Muscle layer of colon (tissue), 2 donors: ENCODE measurements around the gene ADH7.

Experiments used
- H3K27ac ChIP-seq: one replicate; pipeline ENCODE4 v1.7.0; 2013; ENCODE audit warnings: low read depth, mild to moderate bottlenecking, low read length, moderate library complexity
- H3K27me3 ChIP-seq, 2 donors: one replicate each; pipeline ENCODE4 v1.7.0; 2013; ENCODE audit warnings: low read length in 2 of 2, mild to moderate bottlenecking in 2 of 2; ENCODE audit not compliant: insufficient read depth in 2 of 2, control insufficient read depth in 1 of 2
- H3K36me3 ChIP-seq: one replicate; pipeline ENCODE4 v1.7.0; 2013; ENCODE audit warnings: mild to moderate bottlenecking, low read length; ENCODE audit not compliant: insufficient read depth
- H3K4me1 ChIP-seq: one replicate; pipeline ENCODE4 v1.7.0; 2013; ENCODE audit warnings: mild to moderate bottlenecking, low read length; ENCODE audit not compliant: insufficient read depth
- H3K4me3 ChIP-seq, 2 donors: one replicate each; pipeline ENCODE4 v1.7.0; 2013; ENCODE audit warnings: low read length in 2 of 2, low read depth in 1 of 2, mild to moderate bottlenecking in 1 of 2, moderate library complexity in 1 of 2
- H3K9ac ChIP-seq: one replicate; pipeline ENCODE4 v1.7.0; 2013; ENCODE audit warnings: low read length
- H3K9me3 ChIP-seq: one replicate; pipeline ENCODE4 v1.7.0; 2013; ENCODE audit warnings: mild to moderate bottlenecking, low read length
- donor health status: abdominal sarcoma.
- donor health status: Adenocarcinoma of cecum.

ADH7 gene

DNA sequence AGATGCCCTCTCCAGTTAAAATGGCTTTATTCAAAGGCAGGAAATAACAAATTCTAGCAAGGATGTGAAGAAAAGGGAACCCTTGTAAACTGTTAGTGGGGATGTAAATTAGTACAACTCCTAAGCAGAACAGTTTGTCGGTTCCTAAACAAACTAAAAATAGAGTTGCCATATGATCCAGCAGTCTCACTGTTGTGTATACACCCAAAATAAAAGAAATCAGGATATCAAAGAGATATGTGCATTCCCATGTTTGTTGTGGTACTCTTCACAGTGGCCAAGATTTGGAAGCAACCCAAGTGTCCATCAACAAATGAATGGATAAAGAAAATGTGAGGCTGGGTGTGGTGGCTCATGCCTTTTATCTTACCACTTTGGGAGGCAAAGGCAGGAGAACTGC, 36.1 kb downstream of the ADH7 start:
- Histone ChIP-seq H3K27me3 (no peaks in the 10 kb centered on the region), H3K4me1 (peaks cover 9% of the 10 kb centered on the region), H3K36me3 (no peaks in the 10 kb centered on the region), H3K9me3 (peaks cover 5% of the 10 kb centered on the region), H3K4me3 (no peak overlapping the region), H3K27ac (no peak overlapping the region), H3K9ac (no peak overlapping the region)

DNA sequence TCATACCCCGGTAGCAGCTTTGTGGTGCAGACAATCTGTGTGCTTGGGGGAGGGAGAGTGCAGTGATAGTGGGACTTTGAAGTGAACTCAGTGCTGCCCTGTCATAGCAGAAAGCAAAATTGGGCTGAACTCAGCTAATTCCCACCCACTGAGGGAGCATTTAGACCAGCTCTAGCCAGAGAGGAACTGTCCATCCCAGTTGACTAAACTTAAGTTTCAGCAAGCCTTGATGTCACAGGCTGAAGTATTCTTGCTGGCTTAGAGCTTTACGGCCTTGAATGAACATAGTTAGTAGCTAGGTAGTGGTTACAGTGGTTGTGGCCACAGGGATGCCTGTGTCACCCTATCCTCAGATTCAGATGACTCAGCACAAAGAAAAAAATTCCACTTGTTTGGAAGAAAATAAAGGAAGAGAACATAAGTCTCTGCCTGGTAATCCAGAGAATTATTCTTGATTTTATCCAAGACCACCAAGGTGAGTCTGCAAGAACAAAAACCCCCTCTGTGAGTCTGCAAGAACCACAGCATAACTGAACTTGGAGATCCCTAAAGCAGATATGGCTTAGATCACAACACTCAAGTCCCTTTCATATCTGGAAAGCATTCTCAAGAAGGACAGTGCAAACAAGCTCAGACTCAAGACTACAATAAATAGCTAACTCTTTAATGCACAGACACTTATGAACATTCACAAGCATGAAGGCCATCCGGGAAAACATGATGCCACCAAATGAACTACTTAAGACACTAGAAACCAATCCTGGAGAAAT, 39.4 kb downstream of the ADH7 start:
- Histone ChIP-seq H3K4me1 (peaks cover 9% of the 10 kb centered on the region), H3K27ac (no peak overlapping the region), H3K9me3 (peaks cover 7% of the 10 kb centered on the region), H3K9ac (no peak overlapping the region), H3K36me3 (no peaks in the 10 kb centered on the region), H3K4me3 (no peak overlapping the region), H3K27me3 (no peaks in the 10 kb centered on the region)

- Histone ChIP-seq H3K9ac (no peak overlapping the region), H3K36me3 (no peaks in the 10 kb centered on the region), H3K27ac (no peak overlapping the region), H3K9me3 (peaks cover 7% of the 10 kb centered on the region), H3K4me1 (peaks cover 9% of the 10 kb centered on the region), H3K27me3 (no peaks in the 10 kb centered on the region), H3K4me3 (no peak overlapping the region)
These were observed 40.2 kb downstream of the ADH7 start for GRCh38 chr4:99394896-99395295.

GRCh38 chr4:99390055-99390454, 45.1 kb downstream of the ADH7 start:
- Histone ChIP-seq H3K27me3 (no peaks in the 10 kb centered on the region), H3K36me3 (no peaks in the 10 kb centered on the region)

DNA sequence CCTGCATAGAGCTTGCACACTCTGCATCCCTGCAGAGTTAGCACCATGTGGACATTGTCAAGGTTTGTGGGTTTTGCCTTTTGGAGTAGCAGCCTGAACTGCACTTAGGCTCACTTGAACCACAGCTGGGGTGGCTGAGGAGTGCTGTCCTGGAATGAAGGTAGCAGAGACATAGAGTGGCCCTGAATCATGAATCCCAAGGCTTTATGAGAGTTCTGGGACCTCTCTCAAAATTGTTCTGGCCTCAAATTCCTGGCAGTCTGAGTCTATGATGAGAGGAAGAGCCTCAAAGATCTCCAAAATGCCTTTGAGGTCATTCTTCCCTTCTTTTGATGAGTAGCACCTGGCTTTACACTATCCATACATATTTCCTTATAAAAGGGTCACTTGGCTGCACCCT, 45.5 kb downstream of the ADH7 start:
- Histone ChIP-seq H3K27me3 (no peaks in the 10 kb centered on the region), H3K4me1 (peaks cover 7% of the 10 kb centered on the region), H3K27ac (no peak overlapping the region), H3K9me3 (peaks cover 8% of the 10 kb centered on the region), H3K36me3 (no peaks in the 10 kb centered on the region), H3K4me3 (no peak overlapping the region), H3K9ac (no peak overlapping the region)

More at GRCh38 chr4:99390055-99390454, 45.1 kb downstream of the ADH7 start:
- H3K4me1 ChIP-seq: peaks cover 4% of the 10 kb centered on the region
- H3K9me3 ChIP-seq: peaks cover 8% of the 10 kb centered on the region
- H3K4me3 ChIP-seq: no peak overlapping the region
- no peak overlapping the region for H3K27ac ChIP-seq
- H3K9ac ChIP-seq: no peak overlapping the region

DNA sequence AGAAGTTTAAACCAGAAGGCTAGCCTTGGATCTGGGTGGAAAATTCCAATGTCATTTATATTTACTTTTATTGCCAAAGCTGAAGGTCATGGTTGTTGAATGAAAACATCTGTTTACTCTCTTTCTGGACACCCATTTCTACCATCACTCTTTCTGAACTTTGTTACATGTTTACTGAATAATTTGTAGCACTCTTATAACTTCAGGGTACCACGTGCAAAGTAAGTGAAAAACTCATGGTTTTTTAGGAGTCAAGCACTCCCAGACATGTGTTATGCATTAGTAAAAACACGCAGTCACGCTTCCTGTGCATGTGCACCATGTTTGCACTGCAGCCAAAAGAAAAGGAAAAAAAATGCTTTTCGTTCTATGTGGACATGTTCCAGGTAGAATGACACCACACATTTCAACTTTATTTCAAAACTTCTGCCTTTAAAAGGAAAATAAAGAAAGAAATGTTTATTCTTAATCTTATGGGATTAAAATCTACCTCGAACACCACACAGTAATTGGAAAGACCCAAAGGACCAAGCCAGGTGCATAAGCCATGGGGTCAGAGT, 51.2 kb downstream of the ADH7 start:
- Histone ChIP-seq H3K9me3 (peaks cover 8% of the 10 kb centered on the region), H3K4me1 (peaks cover 26% of the 10 kb centered on the region), H3K27me3 (no peaks in the 10 kb centered on the region), H3K4me3 (no peak overlapping the region), H3K36me3 (no peaks in the 10 kb centered on the region), H3K27ac (no peak overlapping the region), H3K9ac (no peak overlapping the region)

GRCh38 chr4:99383399-99383798, 51.7 kb downstream of the ADH7 start:
- Histone ChIP-seq H3K4me3 (no peak overlapping the region), H3K4me1 (peaks cover 26% of the 10 kb centered on the region), H3K27ac (peak overlapping the region; percentile 35), H3K27me3 (no peaks in the 10 kb centered on the region), H3K36me3 (no peaks in the 10 kb centered on the region), H3K9ac (no peak overlapping the region), H3K9me3 (peaks cover 8% of the 10 kb centered on the region)

DNA sequence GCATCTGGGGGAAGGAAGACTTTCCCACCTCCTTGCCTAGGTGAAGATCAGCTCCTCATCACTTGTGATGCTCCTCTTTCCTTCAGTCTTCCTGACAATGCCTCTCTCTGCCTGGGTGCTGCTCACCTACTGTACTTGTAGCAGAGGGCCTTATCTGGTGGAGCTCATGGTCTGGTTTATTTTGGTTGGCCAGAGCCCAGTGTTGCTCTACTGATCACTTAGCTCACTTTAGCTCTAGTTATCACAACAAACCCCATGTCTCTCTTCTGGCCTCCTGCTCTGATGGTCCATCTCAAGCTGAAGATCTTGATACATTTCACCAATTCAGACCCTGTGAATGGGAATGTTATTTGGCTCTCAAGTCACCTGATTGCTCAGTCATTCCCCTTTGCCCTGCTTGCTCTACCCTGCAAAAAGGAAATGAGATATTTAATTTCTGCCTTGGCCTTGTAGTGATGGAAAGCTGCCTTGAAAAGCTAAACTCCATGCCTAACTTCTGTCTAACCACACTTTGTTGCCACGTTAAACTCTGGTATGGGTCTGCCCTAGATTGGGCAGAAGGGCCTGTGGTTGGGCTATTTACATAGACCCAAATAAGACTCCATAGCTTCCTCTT, 52.3 kb downstream of the ADH7 start:
- H3K9ac ChIP-seq: no peak overlapping the region
- H3K27me3 ChIP-seq: no peaks in the 10 kb centered on the region
- no peaks in the 10 kb centered on the region for H3K36me3 ChIP-seq
- H3K4me3 ChIP-seq: peak overlapping the region in 1 of 2 donors; percentile 31
- H3K27ac ChIP-seq: peak overlapping the region; percentile 15
- peaks cover 26% of the 10 kb centered on the region for H3K4me1 ChIP-seq
- peaks cover 8% of the 10 kb centered on the region for H3K9me3 ChIP-seq

GRCh38 chr4:99381588-99382175, 53.5 kb downstream of the ADH7 start:
- H3K27ac ChIP-seq: no peak overlapping the region
- H3K4me1 ChIP-seq: peaks cover 26% of the 10 kb centered on the region
- no peaks in the 10 kb centered on the region for H3K27me3 ChIP-seq
- no peak overlapping the region for H3K9ac ChIP-seq
- peaks cover 8% of the 10 kb centered on the region for H3K9me3 ChIP-seq
- no peaks in the 10 kb centered on the region for H3K36me3 ChIP-seq
- H3K4me3 ChIP-seq: no peak overlapping the region

GRCh38 chr4:99379571-99379970, 55.6 kb downstream of the ADH7 start:
- Histone ChIP-seq H3K36me3 (no peaks in the 10 kb centered on the region), H3K27me3 (no peaks in the 10 kb centered on the region), H3K9ac (no peak overlapping the region), H3K4me3 (no peak overlapping the region), H3K4me1 (peaks cover 19% of the 10 kb centered on the region), H3K9me3 (peaks cover 8% of the 10 kb centered on the region), H3K27ac (no peak overlapping the region)

GRCh38 chr4:99378876-99379275, 56.3 kb downstream of the ADH7 start:
- no peaks in the 10 kb centered on the region for H3K36me3 ChIP-seq
- H3K27me3 ChIP-seq: no peaks in the 10 kb centered on the region
- no peak overlapping the region for H3K4me3 ChIP-seq
- peaks cover 14% of the 10 kb centered on the region for H3K4me1 ChIP-seq
- H3K9ac ChIP-seq: no peak overlapping the region
- H3K9me3 ChIP-seq: peaks cover 8% of the 10 kb centered on the region
- no peak overlapping the region for H3K27ac ChIP-seq
